Measurements from ENCODE around the gene PSMB8. TPM values are rescaled to one million over a fixed set of nuclear protein-coding genes. Genes with fewer than 3 reads are reported as not detected.

The PSMB8 gene
- polyA plus RNA-seq, 6 donors from 2014 or later: 297 to 462 (median 380) TPM

DNA sequence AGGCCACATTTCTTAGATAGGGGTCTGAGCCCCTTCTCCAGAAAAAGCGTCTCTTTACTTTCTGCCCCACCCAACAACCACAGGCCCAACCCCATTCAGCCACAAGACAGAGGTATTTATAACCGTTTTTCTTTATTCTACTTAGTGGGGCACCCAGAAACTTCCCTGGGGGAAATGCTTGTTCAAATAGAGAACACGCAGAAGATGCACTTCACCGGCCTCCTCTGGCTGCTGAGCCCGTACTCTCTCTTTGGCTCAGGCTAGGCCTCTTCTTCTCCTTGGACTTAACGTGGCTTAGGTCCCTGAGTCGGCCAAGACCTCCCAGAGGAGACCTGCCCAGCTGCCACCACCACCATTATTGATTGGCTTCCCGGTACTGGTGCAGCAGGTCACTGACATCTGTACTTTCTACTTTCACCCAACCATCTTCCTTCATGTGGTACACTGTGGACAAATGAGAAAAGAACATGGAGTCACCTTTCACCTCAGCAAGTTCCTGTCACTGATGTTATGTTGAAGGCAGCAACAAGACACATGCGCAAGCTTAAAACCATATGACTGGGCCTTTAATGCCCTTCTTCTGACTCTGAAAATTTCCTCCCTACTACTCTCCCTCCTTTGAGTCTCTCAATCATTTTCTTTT is 3.1 kb downstream of the PSMB8 start:
- Mint-ChIP-seq H3K27me3 (no peaks in the 10 kb centered on the region), H3K4me3 (peak overlapping the region; percentile 16 to 99 (median 84)), H3K36me3 (peaks cover 37 to 55% of the 10 kb centered on the region in 2 donors), H3K27ac (peak overlapping the region; percentile 80 to 100 (median 90)), H3K4me1 (peaks cover 72 to 76% (median 74%) of the 10 kb centered on the region in 3 donors), H3K9me3 (no peaks in the 10 kb centered on the region)
- DNase-seq (peak; percentile 15), ATAC-seq (ENCODE audit: low read depth in 2 of 2) (no peak)

DNA sequence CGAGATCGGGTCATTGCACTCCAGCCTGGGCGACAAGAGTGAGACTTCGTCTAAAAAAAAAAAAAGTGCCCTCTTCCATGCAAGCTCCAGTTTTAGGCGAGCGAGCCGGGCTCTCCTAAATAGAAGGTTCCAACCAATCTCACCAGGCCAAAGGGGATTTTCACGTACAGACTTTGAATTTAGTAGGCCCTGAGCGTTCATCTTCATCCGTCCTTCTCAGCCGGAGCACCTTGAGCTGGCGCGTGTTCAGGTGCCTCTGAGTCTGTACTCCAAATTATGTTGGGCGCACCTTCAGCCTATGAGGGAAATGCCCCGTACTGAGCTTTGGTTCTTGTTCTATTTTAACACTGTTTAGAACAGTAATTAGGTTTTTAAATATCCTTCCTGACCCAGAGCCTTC is 4.5 kb downstream of the PSMB8 start:
- Mint-ChIP-seq H3K9me3 (no peaks in the 10 kb centered on the region), H3K4me1 (peaks cover 69 to 82% (median 78%) of the 10 kb centered on the region in 3 donors), H3K27me3 (no peaks in the 10 kb centered on the region), H3K27ac (peak overlapping the region in 5 of 6 donors; percentile 81 to 100 (median 97)), H3K4me3 (peak overlapping the region in 7 of 8 donors; percentile 72 to 98 (median 94)), H3K36me3 (peaks cover 26 to 61% of the 10 kb centered on the region in 2 donors)
- ATAC-seq (ENCODE audit: low read depth in 2 of 2) (no peak), DNase-seq (no peak)

DNA sequence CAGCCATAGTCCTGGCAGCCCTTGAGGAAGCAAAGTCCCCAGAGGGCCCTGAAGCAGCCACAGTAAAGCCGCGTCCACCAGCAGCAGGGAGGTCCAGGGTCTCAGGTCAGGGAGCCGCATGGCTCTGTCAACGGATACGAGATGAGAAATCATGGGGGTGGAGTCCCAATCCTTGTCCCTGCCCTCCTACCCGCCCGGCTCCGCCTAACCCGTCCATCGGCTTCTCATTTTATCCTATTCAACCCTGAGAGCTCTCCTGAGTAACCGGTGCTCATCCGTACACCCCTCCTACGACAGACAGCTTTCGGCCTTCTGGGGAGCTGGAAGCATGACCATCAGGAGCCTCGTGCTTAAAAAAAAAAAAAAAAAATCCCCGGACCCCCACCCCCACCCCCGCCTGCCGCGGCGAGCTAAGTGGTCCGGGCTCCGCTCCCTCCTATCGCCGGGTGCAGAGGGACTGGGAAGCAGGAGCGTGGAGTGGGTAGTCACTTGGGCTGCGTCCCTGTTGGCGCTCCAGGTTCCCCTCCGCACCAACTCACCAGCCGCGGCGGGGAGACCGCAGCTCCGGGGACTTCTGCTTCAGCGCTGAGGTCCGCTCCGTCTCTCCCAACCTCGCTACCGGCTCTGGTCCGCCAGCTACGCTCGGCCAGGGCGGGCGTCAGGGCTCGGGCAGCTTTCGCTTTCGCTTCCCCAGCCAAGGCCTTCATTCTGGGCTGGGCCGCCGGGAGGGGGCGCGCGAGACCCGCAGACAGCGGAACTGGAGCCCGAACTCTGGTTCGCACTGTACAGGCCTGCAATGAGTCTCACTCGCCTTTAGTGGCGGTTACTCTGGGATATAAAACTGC is 5.5 kb downstream of the PSMB8 start, which contains the start of gene TAP2:
TSS of gene TAP2 (minus strand) at position 626 of the 845 bp plus-strand sequence. CDS start at position 120, 506 bp downstream.
- peaks cover 32 to 60% of the 10 kb centered on the region in 2 donors for H3K36me3 Mint-ChIP-seq

GRCh38 chr6:32837651-32838113 is 6.2 kb downstream of the PSMB8 start:
- DNase-seq (no peak), ATAC-seq (ENCODE audit: low read depth in 2 of 2) (no peak)
- Mint-ChIP-seq H3K27me3 (no peaks in the 10 kb centered on the region), H3K9me3 (no peaks in the 10 kb centered on the region), H3K27ac (peak overlapping the region; percentile 8 to 100 (median 92)), H3K36me3 (peaks cover 27 to 60% of the 10 kb centered on the region in 2 donors), H3K4me3 (peak overlapping the region; percentile 72 to 98 (median 94)), H3K4me1 (peaks cover 71 to 89% (median 85%) of the 10 kb centered on the region in 3 donors)

More for the DNA sequence above, 5.5 kb downstream of the PSMB8 start, which contains the start of gene TAP2:
- peak within 1 kb of the TSS; percentile 72 to 98 (median 94) for H3K4me3 Mint-ChIP-seq
- DNase-seq: peak; percentile 97
- peaks cover 72 to 90% (median 84%) of the 10 kb centered on the region in 3 donors for H3K4me1 Mint-ChIP-seq
- peak; percentile 88 to 89 for ATAC-seq (ENCODE audit: low read depth in 2 of 2)
- H3K9me3 Mint-ChIP-seq: no peaks in the 10 kb centered on the region
- peak within 1 kb of the TSS; percentile 93 to 100 (median 96) for H3K27ac Mint-ChIP-seq
- H3K27me3 Mint-ChIP-seq: no peaks in the 10 kb centered on the region

DNA sequence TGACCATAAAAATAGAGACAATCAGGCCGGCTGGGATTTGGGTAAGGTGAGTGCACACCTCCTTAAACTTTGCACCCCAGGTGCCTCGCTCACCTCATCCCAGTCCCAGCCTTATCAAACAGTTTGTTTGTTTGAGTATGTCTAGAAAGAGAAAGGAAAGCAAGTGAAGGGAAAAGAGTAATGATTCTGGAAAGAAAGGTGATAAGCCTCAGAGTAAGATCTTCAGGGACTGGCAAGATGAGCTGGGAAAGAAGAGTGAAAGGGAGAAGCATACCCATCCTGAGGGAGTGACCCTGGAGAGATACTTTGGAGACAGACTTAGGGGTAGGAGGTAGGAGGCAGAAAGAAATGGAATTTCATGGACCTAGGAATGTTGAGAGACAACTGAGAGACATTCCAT is 7.0 kb downstream of the PSMB8 start:
- Mint-ChIP-seq H3K4me1 (peaks cover 65 to 84% (median 84%) of the 10 kb centered on the region in 3 donors), H3K27ac (peak overlapping the region; percentile 8 to 100 (median 92)), H3K27me3 (no peaks in the 10 kb centered on the region), H3K4me3 (peak overlapping the region; percentile 72 to 98 (median 94)), H3K9me3 (no peaks in the 10 kb centered on the region), H3K36me3 (peaks cover 21 to 57% of the 10 kb centered on the region in 2 donors)
- ATAC-seq (ENCODE audit: low read depth in 2 of 2) (no peak), DNase-seq (no peak)

GRCh38 chr6:32835167-32835893 is 8.5 kb downstream of the PSMB8 start:
- Mint-ChIP-seq H3K4me3 (peak overlapping the region in 3 of 8 donors; percentile 55 to 89 (median 61)), H3K9me3 (no peaks in the 10 kb centered on the region), H3K36me3 (peaks cover 19 to 58% of the 10 kb centered on the region in 2 donors), H3K27me3 (no peaks in the 10 kb centered on the region), H3K27ac (peak overlapping the region in 2 of 6 donors; percentile 48 to 77), H3K4me1 (peaks cover 61 to 82% (median 73%) of the 10 kb centered on the region in 3 donors)
- no peak for DNase-seq
- ATAC-seq (ENCODE audit: low read depth in 2 of 2): no peak

- peak overlapping the region in 3 of 6 donors; percentile 14 to 28 (median 22) for H3K27ac Mint-ChIP-seq
- peaks cover 59 to 83% (median 62%) of the 10 kb centered on the region in 3 donors for H3K4me1 Mint-ChIP-seq
- H3K27me3 Mint-ChIP-seq: no peaks in the 10 kb centered on the region
- H3K4me3 Mint-ChIP-seq: no peak overlapping the region
- DNase-seq (no peak), ATAC-seq (ENCODE audit: low read depth in 2 of 2) (no peak)
- H3K9me3 Mint-ChIP-seq: no peaks in the 10 kb centered on the region
- peaks cover 22 to 69% of the 10 kb centered on the region in 2 donors for H3K36me3 Mint-ChIP-seq
Observed at GRCh38 chr6:32833664-32834063, 10.2 kb downstream of the PSMB8 start.

DNA sequence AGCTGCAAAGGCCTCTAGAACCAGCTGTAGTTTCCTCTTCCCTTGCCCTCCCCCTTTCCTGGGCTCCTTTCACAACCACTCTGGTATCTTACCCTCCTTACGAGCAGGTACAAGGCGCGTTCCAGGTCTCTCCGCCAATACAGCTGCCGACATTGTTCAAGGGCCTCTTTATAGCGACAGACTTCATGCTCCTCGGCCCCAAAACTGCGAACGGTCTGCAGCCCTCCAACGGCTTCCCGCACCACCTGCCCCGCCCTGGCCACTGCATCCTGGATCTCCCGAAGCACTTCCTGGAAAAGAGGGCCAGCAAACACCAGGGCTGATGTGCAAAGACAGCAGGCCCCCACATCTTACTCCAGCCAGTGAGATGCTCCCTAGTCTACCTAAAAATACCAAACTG is 11.3 kb downstream of the PSMB8 start:
- no peaks in the 10 kb centered on the region for H3K9me3 Mint-ChIP-seq
- DNase-seq (no peak), ATAC-seq (ENCODE audit: low read depth in 2 of 2) (no peak)
- no peak overlapping the region for H3K4me3 Mint-ChIP-seq
- peaks cover 57 to 83% (median 60%) of the 10 kb centered on the region in 3 donors for H3K4me1 Mint-ChIP-seq
- H3K27me3 Mint-ChIP-seq: no peaks in the 10 kb centered on the region
- peaks cover 22 to 69% of the 10 kb centered on the region in 2 donors for H3K36me3 Mint-ChIP-seq
- peak overlapping the region in 1 of 6 donors; percentile 51 for H3K27ac Mint-ChIP-seq

GRCh38 chr6:32830936-32831335 is 12.9 kb downstream of the PSMB8 start:
- peaks cover 20 to 58% of the 10 kb centered on the region in 2 donors for H3K36me3 Mint-ChIP-seq
- DNase-seq: no peak

GRCh38 chr6:32830017-32830416 is 13.8 kb downstream of the PSMB8 start:
- Mint-ChIP-seq H3K36me3 (peaks cover 15 to 49% of the 10 kb centered on the region in 2 donors), H3K27me3 (no peaks in the 10 kb centered on the region), H3K9me3 (no peaks in the 10 kb centered on the region), H3K4me3 (no peak overlapping the region), H3K4me1 (peaks cover 34 to 62% (median 35%) of the 10 kb centered on the region in 3 donors), H3K27ac (peak overlapping the region in 2 of 6 donors; percentile 74 to 88)
- DNase-seq (no peak), ATAC-seq (ENCODE audit: low read depth in 2 of 2) (no peak)

More at GRCh38 chr6:32830936-32831335, 12.9 kb downstream of the PSMB8 start:
- ATAC-seq (ENCODE audit: low read depth in 2 of 2): no peak
- Mint-ChIP-seq H3K4me1 (peaks cover 43 to 71% (median 44%) of the 10 kb centered on the region in 3 donors), H3K27ac (peak overlapping the region in 3 of 6 donors; percentile 48 to 63 (median 55)), H3K4me3 (peak overlapping the region in 1 of 8 donors; percentile 34), H3K27me3 (no peaks in the 10 kb centered on the region), H3K9me3 (no peaks in the 10 kb centered on the region)

GRCh38 chr6:32829495-32829894 is 14.4 kb downstream of the PSMB8 start:
- Mint-ChIP-seq H3K27me3 (no peaks in the 10 kb centered on the region), H3K27ac (peak overlapping the region in 2 of 6 donors; percentile 48 to 72)
- DNase-seq: no peak

GRCh38 chr6:32827025-32827424 is 16.8 kb downstream of the PSMB8 start:
- peak overlapping the region in 3 of 6 donors; percentile 14 to 26 (median 19) for H3K27ac Mint-ChIP-seq
- no peaks in the 10 kb centered on the region for H3K9me3 Mint-ChIP-seq
- H3K27me3 Mint-ChIP-seq: no peaks in the 10 kb centered on the region
- DNase-seq: no peak
- ATAC-seq (ENCODE audit: low read depth in 2 of 2): no peak
- H3K4me1 Mint-ChIP-seq: peaks cover 15 to 32% (median 15%) of the 10 kb centered on the region in 3 donors
- no peak overlapping the region for H3K4me3 Mint-ChIP-seq
- H3K36me3 Mint-ChIP-seq: peaks cover 5 to 33% of the 10 kb centered on the region in 2 donors

More at GRCh38 chr6:32829495-32829894, 14.4 kb downstream of the PSMB8 start:
- H3K4me3 Mint-ChIP-seq: no peak overlapping the region
- peaks cover 29 to 57% (median 31%) of the 10 kb centered on the region in 3 donors for H3K4me1 Mint-ChIP-seq
- no peaks in the 10 kb centered on the region for H3K9me3 Mint-ChIP-seq
- peaks cover 15 to 44% of the 10 kb centered on the region in 2 donors for H3K36me3 Mint-ChIP-seq
- no peak for ATAC-seq (ENCODE audit: low read depth in 2 of 2)

All from naive B cell (primary cell).